ENCODE results near the gene SLC27A6.

Gene SLC27A6

GRCh38 chr5:129043894-129044293 lies 78.6 kb downstream of the SLC27A6 start:
- Histone ChIP-seq H3K4me3 (ENCODE audit: low read length) (no peak overlapping the region), H3K27me3 (ENCODE audit: control insufficient read depth, insufficient read depth, low read length) (no peaks in the 10 kb centered on the region), H3K9me3 (ENCODE audit: control insufficient read depth, low read depth, low read length) (no peaks in the 10 kb centered on the region), H3K9ac (ENCODE audit: low read length) (no peak overlapping the region), H3K27ac (ENCODE audit: low read length) (no peak overlapping the region), H3K36me3 (ENCODE audit: control insufficient read depth, low read depth, low read length) (no peaks in the 10 kb centered on the region), H3K4me1 (ENCODE audit: control insufficient read depth, low read depth, low read length) (no peaks in the 10 kb centered on the region)

GRCh38 chr5:129046151-129046550 lies 80.9 kb downstream of the SLC27A6 start:
- no peaks in the 10 kb centered on the region for H3K4me1 ChIP-seq (ENCODE audit: control insufficient read depth, low read depth, low read length)
- H3K9ac ChIP-seq (ENCODE audit: low read length) = no peak overlapping the region
- no peaks in the 10 kb centered on the region for H3K36me3 ChIP-seq (ENCODE audit: control insufficient read depth, low read depth, low read length)
- H3K4me3 ChIP-seq (ENCODE audit: low read length) = no peak overlapping the region
- no peak overlapping the region for H3K27ac ChIP-seq (ENCODE audit: low read length)
- no peaks in the 10 kb centered on the region for H3K9me3 ChIP-seq (ENCODE audit: control insufficient read depth, low read depth, low read length)
- no peaks in the 10 kb centered on the region for H3K27me3 ChIP-seq (ENCODE audit: control insufficient read depth, insufficient read depth, low read length)

- Histone ChIP-seq H3K4me3 (ENCODE audit: low read length) (no peak overlapping the region), H3K9me3 (ENCODE audit: control insufficient read depth, low read depth, low read length) (no peaks in the 10 kb centered on the region), H3K27ac (ENCODE audit: low read length) (no peak overlapping the region), H3K4me1 (ENCODE audit: control insufficient read depth, low read depth, low read length) (no peaks in the 10 kb centered on the region), H3K27me3 (ENCODE audit: control insufficient read depth, insufficient read depth, low read length) (no peaks in the 10 kb centered on the region), H3K9ac (ENCODE audit: low read length) (no peak overlapping the region), H3K36me3 (ENCODE audit: control insufficient read depth, low read depth, low read length) (no peaks in the 10 kb centered on the region)
Observed at GRCh38 chr5:129048509-129048908, 83.2 kb downstream of the SLC27A6 start.

GRCh38 chr5:129049126-129049799 lies 84.0 kb downstream of the SLC27A6 start:
- Histone ChIP-seq H3K27ac (ENCODE audit: low read length) (no peak overlapping the region), H3K9me3 (ENCODE audit: control insufficient read depth, low read depth, low read length) (no peaks in the 10 kb centered on the region), H3K36me3 (ENCODE audit: control insufficient read depth, low read depth, low read length) (no peaks in the 10 kb centered on the region), H3K27me3 (ENCODE audit: control insufficient read depth, insufficient read depth, low read length) (no peaks in the 10 kb centered on the region), H3K4me1 (ENCODE audit: control insufficient read depth, low read depth, low read length) (no peaks in the 10 kb centered on the region), H3K9ac (ENCODE audit: low read length) (no peak overlapping the region), H3K4me3 (ENCODE audit: low read length) (no peak overlapping the region)

GRCh38 chr5:129051283-129051682 lies 86.0 kb downstream of the SLC27A6 start:
- Histone ChIP-seq H3K27ac (ENCODE audit: low read length) (no peak overlapping the region), H3K9me3 (ENCODE audit: control insufficient read depth, low read depth, low read length) (no peaks in the 10 kb centered on the region), H3K27me3 (ENCODE audit: control insufficient read depth, insufficient read depth, low read length) (no peaks in the 10 kb centered on the region), H3K4me3 (ENCODE audit: low read length) (no peak overlapping the region), H3K4me1 (ENCODE audit: control insufficient read depth, low read depth, low read length) (no peaks in the 10 kb centered on the region), H3K9ac (ENCODE audit: low read length) (no peak overlapping the region), H3K36me3 (ENCODE audit: control insufficient read depth, low read depth, low read length) (no peaks in the 10 kb centered on the region)

GRCh38 chr5:129053438-129053837 lies 88.2 kb downstream of the SLC27A6 start:
- Histone ChIP-seq H3K9me3 (ENCODE audit: control insufficient read depth, low read depth, low read length) (no peaks in the 10 kb centered on the region), H3K4me3 (ENCODE audit: low read length) (no peak overlapping the region), H3K27me3 (ENCODE audit: control insufficient read depth, insufficient read depth, low read length) (no peaks in the 10 kb centered on the region), H3K4me1 (ENCODE audit: control insufficient read depth, low read depth, low read length) (no peaks in the 10 kb centered on the region), H3K27ac (ENCODE audit: low read length) (no peak overlapping the region), H3K36me3 (ENCODE audit: control insufficient read depth, low read depth, low read length) (no peaks in the 10 kb centered on the region), H3K9ac (ENCODE audit: low read length) (no peak overlapping the region)

GRCh38 chr5:129057329-129057728 lies 92.0 kb downstream of the SLC27A6 start:
- Histone ChIP-seq H3K36me3 (ENCODE audit: control insufficient read depth, low read depth, low read length) (no peaks in the 10 kb centered on the region), H3K27me3 (ENCODE audit: control insufficient read depth, insufficient read depth, low read length) (no peaks in the 10 kb centered on the region), H3K9me3 (ENCODE audit: control insufficient read depth, low read depth, low read length) (no peaks in the 10 kb centered on the region), H3K27ac (ENCODE audit: low read length) (no peak overlapping the region), H3K4me1 (ENCODE audit: control insufficient read depth, low read depth, low read length) (no peaks in the 10 kb centered on the region), H3K9ac (ENCODE audit: low read length) (no peak overlapping the region), H3K4me3 (ENCODE audit: low read length) (no peak overlapping the region)

GRCh38 chr5:129061849-129062248 lies 96.6 kb downstream of the SLC27A6 start:
- Histone ChIP-seq H3K9me3 (ENCODE audit: control insufficient read depth, low read depth, low read length) (no peaks in the 10 kb centered on the region), H3K4me3 (ENCODE audit: low read length) (no peak overlapping the region), H3K36me3 (ENCODE audit: control insufficient read depth, low read depth, low read length) (no peaks in the 10 kb centered on the region), H3K27me3 (ENCODE audit: control insufficient read depth, insufficient read depth, low read length) (no peaks in the 10 kb centered on the region), H3K4me1 (ENCODE audit: control insufficient read depth, low read depth, low read length) (no peaks in the 10 kb centered on the region), H3K27ac (ENCODE audit: low read length) (no peak overlapping the region), H3K9ac (ENCODE audit: low read length) (no peak overlapping the region)

GRCh38 chr5:129063483-129064113 lies 98.3 kb downstream of the SLC27A6 start:
- Histone ChIP-seq H3K4me1 (ENCODE audit: control insufficient read depth, low read depth, low read length) (no peaks in the 10 kb centered on the region), H3K27me3 (ENCODE audit: control insufficient read depth, insufficient read depth, low read length) (no peaks in the 10 kb centered on the region), H3K9me3 (ENCODE audit: control insufficient read depth, low read depth, low read length) (no peaks in the 10 kb centered on the region), H3K36me3 (ENCODE audit: control insufficient read depth, low read depth, low read length) (no peaks in the 10 kb centered on the region), H3K27ac (ENCODE audit: low read length) (no peak overlapping the region), H3K4me3 (ENCODE audit: low read length) (no peak overlapping the region), H3K9ac (ENCODE audit: low read length) (no peak overlapping the region)

GRCh38 chr5:129065721-129066120 lies 100.4 kb downstream of the SLC27A6 start:
- no peak overlapping the region for H3K4me3 ChIP-seq (ENCODE audit: low read length)
- no peaks in the 10 kb centered on the region for H3K27me3 ChIP-seq (ENCODE audit: control insufficient read depth, insufficient read depth, low read length)
- no peaks in the 10 kb centered on the region for H3K4me1 ChIP-seq (ENCODE audit: control insufficient read depth, low read depth, low read length)
- H3K9me3 ChIP-seq (ENCODE audit: control insufficient read depth, low read depth, low read length) = no peaks in the 10 kb centered on the region
- no peak overlapping the region for H3K27ac ChIP-seq (ENCODE audit: low read length)
- H3K36me3 ChIP-seq (ENCODE audit: control insufficient read depth, low read depth, low read length) = no peaks in the 10 kb centered on the region
- H3K9ac ChIP-seq (ENCODE audit: low read length) = no peak overlapping the region

- Histone ChIP-seq H3K27me3 (ENCODE audit: control insufficient read depth, insufficient read depth, low read length) (no peaks in the 10 kb centered on the region), H3K27ac (ENCODE audit: low read length) (no peak overlapping the region), H3K9ac (ENCODE audit: low read length) (no peak overlapping the region), H3K9me3 (ENCODE audit: control insufficient read depth, low read depth, low read length) (no peaks in the 10 kb centered on the region), H3K4me3 (ENCODE audit: low read length) (no peak overlapping the region), H3K36me3 (ENCODE audit: control insufficient read depth, low read depth, low read length) (no peaks in the 10 kb centered on the region), H3K4me1 (ENCODE audit: control insufficient read depth, low read depth, low read length) (no peaks in the 10 kb centered on the region)
Observed at GRCh38 chr5:129067745-129068144, 102.5 kb downstream of the SLC27A6 start.

- no peak overlapping the region for H3K9ac ChIP-seq (ENCODE audit: low read length)
- H3K27me3 ChIP-seq (ENCODE audit: control insufficient read depth, insufficient read depth, low read length) = no peaks in the 10 kb centered on the region
- H3K9me3 ChIP-seq (ENCODE audit: control insufficient read depth, low read depth, low read length) = no peaks in the 10 kb centered on the region
- no peaks in the 10 kb centered on the region for H3K4me1 ChIP-seq (ENCODE audit: control insufficient read depth, low read depth, low read length)
- no peak overlapping the region for H3K27ac ChIP-seq (ENCODE audit: low read length)
- no peaks in the 10 kb centered on the region for H3K36me3 ChIP-seq (ENCODE audit: control insufficient read depth, low read depth, low read length)
- H3K4me3 ChIP-seq (ENCODE audit: low read length) = no peak overlapping the region
Observed at GRCh38 chr5:129069292-129069691, 104.0 kb downstream of the SLC27A6 start.
